Naive thymus-derived CD8-positive, alpha-beta T cell (primary cell): ENCODE measurements around the gene SMIM35. TPM values are rescaled to one million over a fixed set of nuclear protein-coding genes. Genes with fewer than 3 reads are reported as not detected.

Experiments used
- ATAC-seq, 2 donors: fragments of 150-1000 bp; cut with Tn5 transposase in 1 of 2; sonication (Bioruptor Pico), chemical (Tn5 transposase) in 1 of 2; 1 replicate in 1 of 2; 2 replicates in 1 of 2; pipeline ENCODE4 v1.10.0; 2021; ENCODE audit warnings: mild to moderate bottlenecking in 2 of 2, moderate library complexity in 2 of 2
- POLR2A ChIA-PET: fragments of 350-600 bp; sonication (Branson Sonifier 250); formaldehyde crosslinking; loops from one replicate; lab custom pipeline; 2021; ENCODE audit warnings: antibody characterized with exemption; lab: Charles Lee
- DNase-seq, 10 donors: peaks; one replicate each; pipeline versions ENCODE4 v3.0.0 to v3.0.0-alpha.2; 2020 to 2022
- H3K27ac Mint-ChIP-seq, 10 donors: one replicate each; pipeline ENCODE4 v1.8.0; 2020 to 2022; ENCODE audit warnings: mild to moderate bottlenecking in 10 of 10, mixed read lengths in 10 of 10, moderate library complexity in 4 of 10, inconsistent platforms in 1 of 10
- H3K27me3 Mint-ChIP-seq, 5 donors: one replicate each; pipeline ENCODE4 v1.8.0; 2021 to 2022; ENCODE audit warnings: mixed read lengths in 5 of 5
- H3K36me3 Mint-ChIP-seq, 3 donors: one replicate each; pipeline ENCODE4 v1.8.0; 2020 to 2022; ENCODE audit warnings: mixed read lengths in 3 of 3, mild to moderate bottlenecking in 2 of 3, inconsistent platforms in 1 of 3
- H3K4me1 Mint-ChIP-seq, 4 donors: one replicate each; pipeline ENCODE4 v1.8.0; 2021 to 2022; ENCODE audit warnings: mixed read lengths in 4 of 4
- H3K4me3 Mint-ChIP-seq, 10 donors: one replicate each; pipeline ENCODE4 v1.8.0; 2020 to 2022; ENCODE audit warnings: mild to moderate bottlenecking in 10 of 10, mixed read lengths in 10 of 10, moderate library complexity in 6 of 10, inconsistent platforms in 1 of 10
- H3K9me3 Mint-ChIP-seq, 9 donors: one replicate each; pipeline ENCODE4 v1.8.0; 2020 to 2022; ENCODE audit warnings: mixed read lengths in 9 of 9, mild to moderate bottlenecking in 3 of 9, inconsistent platforms in 1 of 9, moderate library complexity in 1 of 9
- polyA plus RNA-seq, 3 donors: library from polyadenylated mRNA; unstranded; fragments of 300-500 nt; fragmentation: Illumina TruSeq; gene quantifications; one replicate each; pipeline ENCODE4 v1.2.3, GENCODE V29; 2021
- total RNA-seq, 8 experiments: library from RNA in 2 of 8; stranded (reverse) in 2 of 8; gene quantifications; one replicate each; pipeline ENCODE4 v1.2.3 and lab custom pipeline; 2021 to 2026

SMIM35 gene
- total and polyA plus RNA-seq, 5 experiments from 2014 or later: 0.15 to 0.91 (median 0.68) TPM

DNA sequence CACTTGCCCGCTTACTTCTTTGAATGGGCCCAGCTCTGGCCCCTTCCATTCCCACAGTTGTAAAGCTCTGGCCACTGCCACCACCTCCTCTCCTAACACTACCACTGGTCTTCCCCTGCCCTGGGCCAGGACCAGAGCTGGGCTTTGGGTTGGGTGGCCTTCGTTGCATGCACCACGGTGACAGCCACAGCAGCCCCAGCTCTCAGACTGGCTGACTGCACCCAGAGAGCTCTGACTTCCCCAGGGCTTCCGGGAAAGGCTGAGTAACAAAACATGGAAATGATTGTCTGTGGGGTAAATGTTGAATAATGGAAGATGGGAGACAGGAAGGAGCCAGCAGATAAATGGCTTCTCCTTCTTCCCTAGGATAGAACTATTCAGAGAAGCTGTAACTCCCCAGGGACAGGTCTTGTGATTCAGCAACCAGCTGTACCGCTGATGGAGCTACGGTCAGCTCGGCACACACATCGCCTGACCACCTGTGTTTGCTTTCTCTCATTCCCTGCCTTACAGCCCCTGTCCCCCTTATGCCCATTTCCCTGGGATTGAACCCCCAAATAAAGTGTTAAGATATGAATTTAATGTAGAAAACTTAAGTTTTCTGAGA is 38.3 kb upstream of the SMIM35 start:
- Mint-ChIP-seq H3K36me3 (peaks cover 0 to 7% (median 3%) of the 10 kb centered on the region in 3 donors), H3K4me1 (no peaks in the 10 kb centered on the region), H3K9me3 (peaks cover 0 to 8% (median 0%) of the 10 kb centered on the region in 9 donors), H3K27me3 (peaks cover 0 to 13% (median 8%) of the 10 kb centered on the region in 5 donors), H3K4me3 (no peak overlapping the region), H3K27ac (no peak overlapping the region)
- ATAC-seq (no peak), DNase-seq (no peak)
- POLR2A ChIA-PET: interaction anchor here (1.0 kb wide), 1 partner anchor 11 kb away, joined by 5 read pairs; no protein-coding TSS in a partner anchor

DNA sequence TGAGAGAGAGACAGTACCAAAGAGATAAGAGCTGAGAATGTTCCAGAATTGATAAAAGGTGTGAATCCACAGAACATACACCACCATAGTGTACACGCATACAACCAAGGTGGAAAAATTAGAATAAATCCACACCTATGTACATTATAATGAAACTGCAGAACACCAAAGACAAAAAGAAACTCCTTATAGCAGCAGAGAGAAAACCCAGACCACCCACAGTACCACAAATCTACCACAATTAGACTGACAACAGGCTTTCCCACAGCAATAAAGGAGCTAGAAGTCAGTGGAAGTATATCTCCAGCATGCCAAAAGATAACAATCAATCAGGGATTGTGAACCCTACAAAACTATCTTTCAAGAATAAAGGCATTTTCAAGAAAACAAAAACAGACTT is 34.0 kb upstream of the SMIM35 start:
- H3K36me3 Mint-ChIP-seq: peaks cover 0 to 7% (median 3%) of the 10 kb centered on the region in 3 donors
- POLR2A ChIA-PET: no interaction called here
- peaks cover 10 to 20% (median 15%) of the 10 kb centered on the region in 4 donors for H3K4me1 Mint-ChIP-seq

DNA sequence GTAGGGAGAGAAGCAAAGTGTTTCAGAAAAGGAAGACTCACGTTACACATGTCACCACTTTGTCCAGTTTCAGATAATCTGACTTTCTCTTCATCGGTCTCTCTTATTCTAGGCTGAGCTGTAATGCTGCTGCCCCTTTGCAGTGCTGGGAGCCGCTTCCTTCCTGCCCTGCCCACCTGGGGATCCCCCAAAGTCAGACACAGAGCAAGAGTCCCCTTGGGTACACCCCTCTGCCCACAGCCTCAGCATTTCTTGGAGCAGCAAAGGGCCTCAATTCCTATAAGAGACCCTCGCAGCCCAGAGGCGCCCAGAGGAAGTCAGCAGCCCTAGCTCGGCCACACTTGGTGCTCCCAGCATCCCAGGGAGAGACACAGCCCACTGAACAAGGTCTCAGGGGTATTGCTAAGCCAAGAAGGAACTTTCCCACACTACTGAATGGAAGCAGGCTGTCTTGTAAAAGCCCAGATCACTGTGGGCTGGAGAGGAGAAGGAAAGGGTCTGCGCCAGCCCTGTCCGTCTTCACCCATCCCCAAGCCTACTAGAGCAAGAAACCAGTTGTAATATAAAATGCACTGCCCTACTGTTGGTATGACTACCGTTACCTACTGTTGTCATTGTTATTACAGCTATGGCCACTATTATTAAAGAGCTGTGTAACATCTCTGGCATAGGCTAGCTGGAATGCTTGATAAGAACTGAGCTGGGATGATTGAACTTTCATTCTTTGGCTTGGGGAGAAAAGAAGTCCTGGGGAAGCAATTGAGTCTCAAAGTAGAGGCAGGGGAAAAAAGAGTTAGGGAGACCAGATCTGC is 31.2 kb upstream of the SMIM35 start:
- DNase-seq (peak in 7 of 10 donors; percentile 15 to 36 (median 19)), ATAC-seq (peak; percentile 94 to 98)
- H3K27ac Mint-ChIP-seq: peak overlapping the region in 6 of 10 donors; percentile 26 to 80 (median 37)
- peaks cover 10 to 33% (median 18%) of the 10 kb centered on the region in 4 donors for H3K4me1 Mint-ChIP-seq
- peaks cover 0 to 8% (median 0%) of the 10 kb centered on the region in 9 donors for H3K9me3 Mint-ChIP-seq
- H3K27me3 Mint-ChIP-seq: peaks cover 0 to 6% (median 3%) of the 10 kb centered on the region in 5 donors
- POLR2A ChIA-PET: interaction anchor here (0.8 kb wide), 1 partner anchor 11 kb away, joined by 3 read pairs; no protein-coding TSS in a partner anchor
- peak overlapping the region in 8 of 10 donors; percentile 15 to 74 (median 50) for H3K4me3 Mint-ChIP-seq
- peaks cover 0 to 7% (median 3%) of the 10 kb centered on the region in 3 donors for H3K36me3 Mint-ChIP-seq

More for the DNA sequence above, 34.0 kb upstream of the SMIM35 start:
- ATAC-seq (no peak), DNase-seq (no peak)
- H3K27me3 Mint-ChIP-seq: peaks cover 0 to 4% (median 0%) of the 10 kb centered on the region in 5 donors
- no peak overlapping the region for H3K4me3 Mint-ChIP-seq
- peaks cover 0 to 8% (median 0%) of the 10 kb centered on the region in 9 donors for H3K9me3 Mint-ChIP-seq
- H3K27ac Mint-ChIP-seq: no peak overlapping the region

DNA sequence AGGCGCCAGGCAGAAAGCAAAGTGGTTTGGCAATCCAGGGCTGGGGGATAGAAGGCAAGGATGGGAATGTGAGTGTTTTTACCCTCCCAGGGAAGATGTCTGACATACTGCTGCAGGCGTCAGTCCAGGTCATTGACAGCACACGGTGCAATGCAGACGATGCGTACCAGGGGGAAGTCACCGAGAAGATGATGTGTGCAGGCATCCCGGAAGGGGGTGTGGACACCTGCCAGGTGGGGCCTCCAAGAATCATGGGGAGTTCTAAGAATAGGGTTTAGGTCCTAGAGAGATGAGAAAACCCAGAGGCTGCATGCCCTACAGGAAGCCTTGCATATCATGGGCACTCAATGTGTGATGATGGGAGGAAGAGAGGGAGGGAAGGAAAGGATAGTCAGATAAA is 28.3 kb upstream of the SMIM35 start:
- H3K4me1 Mint-ChIP-seq: peaks cover 10 to 33% (median 19%) of the 10 kb centered on the region in 4 donors
- ATAC-seq (no peak), DNase-seq (no peak)
- no peaks in the 10 kb centered on the region for H3K36me3 Mint-ChIP-seq
- H3K9me3 Mint-ChIP-seq: no peaks in the 10 kb centered on the region
- POLR2A ChIA-PET: no interaction called here
- peaks cover 0 to 8% (median 4%) of the 10 kb centered on the region in 5 donors for H3K27me3 Mint-ChIP-seq
- no peak overlapping the region for H3K4me3 Mint-ChIP-seq
- H3K27ac Mint-ChIP-seq: no peak overlapping the region

DNA sequence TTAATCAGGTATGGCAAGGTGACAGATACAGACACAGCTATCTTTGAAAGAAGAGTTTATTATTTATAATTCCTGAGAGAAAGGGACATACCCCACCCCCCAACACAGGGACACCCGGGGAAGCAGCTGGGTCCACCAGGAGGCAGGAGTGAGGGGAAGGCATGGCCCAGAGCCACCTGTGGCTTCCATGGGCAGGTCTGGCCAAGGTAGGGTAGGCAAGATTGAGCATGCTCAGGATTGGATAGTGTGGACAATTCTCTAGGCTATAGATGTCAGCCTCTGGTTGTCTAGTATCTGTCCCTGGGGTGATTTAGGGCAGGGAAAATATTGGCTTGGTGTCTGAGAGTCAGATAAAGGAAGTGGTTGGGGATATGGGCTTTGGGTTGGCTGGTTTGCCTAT is 27.5 kb upstream of the SMIM35 start:
- peaks cover 10 to 33% (median 18%) of the 10 kb centered on the region in 4 donors for H3K4me1 Mint-ChIP-seq
- peak overlapping the region in 1 of 10 donors; percentile 20 for H3K27ac Mint-ChIP-seq
- no peak for DNase-seq
- peaks cover 0 to 8% (median 4%) of the 10 kb centered on the region in 5 donors for H3K27me3 Mint-ChIP-seq
- no peak overlapping the region for H3K4me3 Mint-ChIP-seq
- ATAC-seq: no peak
- POLR2A ChIA-PET: interaction anchor here (0.8 kb wide), 1 partner anchor 11 kb away, joined by 5 read pairs; no protein-coding TSS in a partner anchor
- no peaks in the 10 kb centered on the region for H3K36me3 Mint-ChIP-seq
- no peaks in the 10 kb centered on the region for H3K9me3 Mint-ChIP-seq

DNA sequence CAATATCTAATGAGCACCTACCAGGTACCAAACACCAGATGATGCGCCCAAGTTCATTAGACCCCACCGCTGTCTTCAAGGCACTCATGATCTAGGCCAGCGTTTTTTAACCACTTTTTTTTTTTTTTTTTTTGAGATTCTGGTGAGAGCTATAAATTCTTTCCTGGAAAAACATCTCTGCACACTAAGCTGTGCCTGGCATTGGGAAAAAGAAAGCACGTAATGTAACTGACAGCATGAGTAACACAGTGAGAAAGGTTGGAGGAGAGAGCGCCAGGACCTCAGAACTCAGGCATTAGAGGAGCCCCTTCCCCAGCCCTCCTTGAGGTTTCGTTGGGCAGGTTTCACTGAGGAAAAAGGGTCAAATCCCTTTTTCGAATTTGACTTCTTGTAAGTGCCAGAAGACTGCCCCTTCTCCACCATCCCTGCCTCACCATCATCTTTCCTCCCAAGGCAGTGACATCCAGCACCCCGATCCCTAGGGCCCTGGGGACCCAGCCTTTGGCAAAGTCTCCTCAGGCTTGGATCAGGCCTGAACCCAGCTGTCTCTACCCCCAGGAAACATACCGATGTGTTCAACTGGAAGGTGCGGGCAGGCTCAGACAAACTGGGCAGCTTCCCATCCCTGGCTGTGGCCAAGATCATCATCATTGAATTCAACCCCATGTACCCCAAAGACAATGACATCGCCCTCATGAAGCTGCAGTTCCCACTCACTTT is 26.1 kb upstream of the SMIM35 start:
- ATAC-seq (no peak), DNase-seq (no peak)
- no peaks in the 10 kb centered on the region for H3K36me3 Mint-ChIP-seq
- H3K9me3 Mint-ChIP-seq: no peaks in the 10 kb centered on the region
- POLR2A ChIA-PET: interaction anchor here (0.6 kb wide), 2 partner anchors 9 to 405 kb away, joined by 3 read pairs; no protein-coding TSS in a partner anchor
- H3K27me3 Mint-ChIP-seq: peaks cover 0 to 8% (median 4%) of the 10 kb centered on the region in 5 donors
- H3K4me1 Mint-ChIP-seq: peaks cover 6 to 25% (median 13%) of the 10 kb centered on the region in 4 donors
- no peak overlapping the region for H3K4me3 Mint-ChIP-seq
- no peak overlapping the region for H3K27ac Mint-ChIP-seq

DNA sequence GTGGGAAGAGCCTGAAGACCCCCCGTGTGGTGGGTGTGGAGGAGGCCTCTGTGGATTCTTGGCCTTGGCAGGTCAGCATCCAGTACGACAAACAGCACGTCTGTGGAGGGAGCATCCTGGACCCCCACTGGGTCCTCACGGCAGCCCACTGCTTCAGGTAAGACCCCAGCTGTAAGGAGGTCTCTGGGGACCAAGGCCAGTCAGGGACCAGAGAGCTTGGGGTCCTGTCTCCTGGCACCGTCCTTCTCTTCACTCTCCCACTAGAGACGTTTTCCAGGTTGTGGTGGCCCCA is 24.9 kb upstream of the SMIM35 start:
- H3K4me1 Mint-ChIP-seq: peaks cover 0 to 13% (median 3%) of the 10 kb centered on the region in 4 donors
- no peak for DNase-seq
- H3K27ac Mint-ChIP-seq: no peak overlapping the region
- H3K27me3 Mint-ChIP-seq: peaks cover 0 to 8% (median 4%) of the 10 kb centered on the region in 5 donors
- no peaks in the 10 kb centered on the region for H3K36me3 Mint-ChIP-seq
- ATAC-seq: no peak
- H3K9me3 Mint-ChIP-seq: no peaks in the 10 kb centered on the region
- no peak overlapping the region for H3K4me3 Mint-ChIP-seq
- POLR2A ChIA-PET: no interaction called here

DNA sequence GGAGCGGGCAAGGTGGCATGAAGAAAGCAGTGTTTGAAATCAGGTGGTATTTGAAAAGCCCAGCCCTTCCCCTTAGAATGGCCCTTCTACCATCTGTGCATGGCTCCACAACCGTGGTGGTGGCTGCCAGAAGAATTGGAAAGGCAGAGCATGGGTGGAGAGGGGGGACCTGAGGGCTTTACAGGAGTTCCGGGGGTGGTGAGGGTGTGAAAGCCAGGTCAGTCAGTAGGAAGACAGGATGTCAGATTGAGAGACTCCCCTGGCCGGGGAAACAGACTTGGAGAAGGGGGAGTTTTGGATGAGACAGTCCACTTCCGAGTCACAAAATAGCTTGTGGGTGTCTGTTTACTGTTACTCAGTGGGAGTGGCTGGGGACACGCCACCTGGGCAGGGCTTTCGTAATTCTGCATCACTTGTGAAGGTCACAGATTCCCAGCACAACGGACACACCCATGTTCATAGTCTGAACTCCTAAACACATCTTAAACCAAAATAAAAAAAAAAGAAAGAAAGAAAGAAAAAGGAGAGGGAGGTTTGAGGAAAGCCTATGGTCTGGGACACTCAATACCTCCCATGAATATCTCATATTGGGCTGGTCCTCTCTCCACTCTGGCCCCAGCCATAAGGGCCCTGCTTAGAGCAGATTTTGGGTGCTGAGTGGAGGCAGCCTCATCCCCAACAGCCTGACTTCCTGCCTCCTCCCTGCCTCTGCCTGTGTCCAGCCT is 24.4 kb upstream of the SMIM35 start:
- peaks cover 0 to 13% (median 3%) of the 10 kb centered on the region in 4 donors for H3K4me1 Mint-ChIP-seq

DNA sequence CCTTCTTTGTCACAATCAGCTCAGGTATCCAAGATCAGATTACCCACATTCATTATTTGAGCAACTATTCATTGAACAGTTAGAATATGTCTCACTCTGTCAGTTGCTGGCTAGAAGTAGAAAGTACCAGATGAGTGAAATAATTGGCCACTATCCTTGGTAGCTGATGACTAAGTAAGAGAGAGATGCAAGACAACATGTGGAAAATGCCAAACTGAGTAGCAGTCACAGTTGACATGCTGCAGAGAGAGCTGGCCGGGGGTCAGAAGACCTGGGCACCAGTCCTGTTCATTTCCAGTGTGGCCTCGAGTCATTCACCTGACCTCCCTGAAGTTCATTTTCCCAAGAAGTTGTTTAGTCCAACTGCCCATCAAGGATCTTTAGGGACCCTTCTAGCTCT is 22.5 kb upstream of the SMIM35 start:
- Mint-ChIP-seq H3K27ac (no peak overlapping the region), H3K9me3 (no peaks in the 10 kb centered on the region), H3K4me3 (no peak overlapping the region), H3K4me1 (peaks cover 0 to 3% (median 1%) of the 10 kb centered on the region in 4 donors), H3K36me3 (no peaks in the 10 kb centered on the region), H3K27me3 (peaks cover 0 to 5% (median 3%) of the 10 kb centered on the region in 5 donors)
- ATAC-seq (no peak), DNase-seq (no peak)
- POLR2A ChIA-PET: no interaction called here

More for the DNA sequence above, 24.4 kb upstream of the SMIM35 start:
- no peak overlapping the region for H3K4me3 Mint-ChIP-seq
- DNase-seq: no peak
- peaks cover 0 to 8% (median 4%) of the 10 kb centered on the region in 5 donors for H3K27me3 Mint-ChIP-seq
- H3K9me3 Mint-ChIP-seq: no peaks in the 10 kb centered on the region
- no peak overlapping the region for H3K27ac Mint-ChIP-seq
- H3K36me3 Mint-ChIP-seq: no peaks in the 10 kb centered on the region
- no peak for ATAC-seq
- POLR2A ChIA-PET: no interaction called here

DNA sequence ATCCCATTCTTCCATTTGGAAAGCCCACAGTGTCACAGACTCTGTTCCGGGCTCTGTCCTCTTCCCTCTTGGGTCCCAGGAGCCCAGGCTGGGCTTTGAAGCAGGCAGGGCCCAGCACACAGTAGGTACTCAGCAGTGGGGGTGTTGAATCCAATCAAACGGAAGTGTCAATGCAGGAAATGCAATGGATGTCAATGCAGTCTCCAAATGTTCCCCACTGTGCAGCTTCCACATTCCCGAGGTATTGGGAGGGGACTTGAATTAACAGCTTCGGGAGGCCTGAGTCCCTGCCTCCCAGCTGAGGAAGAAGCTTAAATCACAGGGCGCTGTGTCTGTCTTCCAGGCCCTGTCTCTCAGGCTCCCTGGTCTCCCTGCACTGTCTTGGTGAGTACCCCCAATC is 21.8 kb upstream of the SMIM35 start:
- Mint-ChIP-seq H3K27ac (no peak overlapping the region), H3K27me3 (peaks cover 0 to 5% (median 3%) of the 10 kb centered on the region in 5 donors), H3K4me3 (no peak overlapping the region), H3K4me1 (peaks cover 0 to 3% (median 0%) of the 10 kb centered on the region in 4 donors), H3K36me3 (no peaks in the 10 kb centered on the region), H3K9me3 (no peaks in the 10 kb centered on the region)
- POLR2A ChIA-PET: no interaction called here
- DNase-seq: no peak
- ATAC-seq: no peak

DNA sequence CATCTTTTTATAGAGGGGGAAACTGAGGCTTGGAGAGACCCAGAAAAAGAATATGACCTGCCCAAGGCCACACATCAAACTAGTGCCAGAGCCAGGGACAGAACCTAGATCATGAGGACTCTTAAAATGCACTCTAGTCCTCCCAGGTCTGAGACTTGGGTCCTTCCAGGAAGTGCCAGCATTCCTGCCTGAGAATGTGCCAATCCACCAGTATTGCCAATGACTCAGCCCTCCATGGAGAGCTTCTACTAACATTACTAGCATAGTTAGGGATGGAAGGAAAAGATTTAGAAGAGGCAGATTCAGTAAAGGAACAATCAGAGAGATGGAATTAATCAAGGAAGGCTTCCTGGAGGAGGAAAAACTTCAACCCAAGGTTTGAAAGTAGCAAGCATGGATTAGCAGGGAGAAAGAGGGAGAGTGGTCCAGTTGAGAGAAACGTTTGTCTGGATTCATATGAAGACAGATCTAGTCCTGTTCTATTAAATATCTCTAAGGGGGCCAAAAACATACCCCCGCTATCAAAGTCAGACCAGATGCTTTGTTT is 20.1 kb upstream of the SMIM35 start:
- Mint-ChIP-seq H3K9me3 (no peaks in the 10 kb centered on the region), H3K36me3 (no peaks in the 10 kb centered on the region), H3K4me1 (peaks cover 0 to 4% (median 0%) of the 10 kb centered on the region in 4 donors), H3K27ac (peak overlapping the region in 1 of 10 donors; percentile 48), H3K4me3 (no peak overlapping the region), H3K27me3 (peaks cover 0 to 3% (median 2%) of the 10 kb centered on the region in 5 donors)
- ATAC-seq (no peak), DNase-seq (no peak)
- POLR2A ChIA-PET: no interaction called here
